Mononuclear cell (primary cell): ENCODE results near the gene DCLRE1C. TPM values are rescaled to one million over a fixed set of nuclear protein-coding genes. Genes with fewer than 3 reads are reported as not detected.
"Not testable (repeated sequence)": the region's sequence is repeated elsewhere in the genome, so short reads cannot be mapped to it uniquely, and the experiment has no call there.

Source experiments
- H3K27me3 ChIP-seq: 2 replicates; pipeline ENCODE4 v1.6.0; 2011; ENCODE audit warnings: low read length, control low read depth; ENCODE audit not compliant: insufficient read depth
- H3K4me1 ChIP-seq: 2 replicates; pipeline ENCODE4 v1.5.1; 2011; ENCODE audit warnings: mild to moderate bottlenecking, low read length, control low read depth; ENCODE audit not compliant: insufficient read depth
- H3K4me3 ChIP-seq: 2 replicates; pipeline ENCODE4 v1.5.1; 2011; ENCODE audit warnings: mild to moderate bottlenecking, low read length, moderate library complexity
- H3K9me3 ChIP-seq: 2 replicates; pipeline ENCODE4 v1.5.1; 2011; ENCODE audit warnings: low read depth, mild to moderate bottlenecking, control low read depth, low read length
- total RNA-seq: library from RNA; depleted of rRNA; stranded (reverse); fragments of >200 nt; gene quantifications from one replicate; pipeline ENCODE4 v1.2.3, GENCODE V29; 2012

DCLRE1C gene
- total RNA-seq, 1 donor, result 15.2 TPM

- Histone ChIP-seq H3K4me1 (no peaks in the 10 kb centered on the region), H3K4me3 (no peak overlapping the region)
Measured at GRCh38 chr10:14918964-14919363, 34.9 kb downstream of the DCLRE1C start.

DNA sequence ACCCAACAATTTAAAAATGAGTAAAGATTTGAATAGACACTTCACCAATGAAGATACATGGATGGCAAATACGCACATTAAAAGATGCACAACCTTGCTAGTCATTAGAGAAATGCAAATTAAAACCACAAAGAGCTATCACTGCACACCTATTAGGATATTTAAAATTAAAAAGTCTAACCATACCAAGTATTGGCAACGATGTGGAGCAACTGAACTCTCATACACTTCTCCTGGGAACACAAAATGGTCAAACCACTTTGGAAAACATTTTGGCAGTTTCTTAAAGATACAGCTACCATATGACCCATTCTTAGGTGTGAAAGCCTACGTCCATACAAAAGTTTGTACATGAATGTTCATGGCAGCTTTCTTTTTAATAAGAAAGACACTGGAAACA, 36.1 kb downstream of the DCLRE1C start:
- H3K4me3 ChIP-seq, result no peak overlapping the region
- peaks cover 24% of the 10 kb centered on the region for H3K9me3 ChIP-seq
- no peaks in the 10 kb centered on the region for H3K4me1 ChIP-seq
- H3K27me3 ChIP-seq, result no peaks in the 10 kb centered on the region

More at GRCh38 chr10:14918964-14919363, 34.9 kb downstream of the DCLRE1C start:
- Histone ChIP-seq H3K27me3 (no peaks in the 10 kb centered on the region), H3K9me3 (peaks cover 24% of the 10 kb centered on the region)

- Histone ChIP-seq H3K4me1 (no peaks in the 10 kb centered on the region), H3K27me3 (no peaks in the 10 kb centered on the region), H3K9me3 (peaks cover 24% of the 10 kb centered on the region), H3K4me3 (no peak overlapping the region)
Measured at GRCh38 chr10:14916600-14916999, 37.3 kb downstream of the DCLRE1C start.

- no peaks in the 10 kb centered on the region for H3K27me3 ChIP-seq
- no peaks in the 10 kb centered on the region for H3K4me1 ChIP-seq
- H3K9me3 ChIP-seq, result peaks cover 10% of the 10 kb centered on the region
- H3K4me3 ChIP-seq, result no peak overlapping the region
Measured at GRCh38 chr10:14911801-14912200, 42.1 kb downstream of the DCLRE1C start.

DNA sequence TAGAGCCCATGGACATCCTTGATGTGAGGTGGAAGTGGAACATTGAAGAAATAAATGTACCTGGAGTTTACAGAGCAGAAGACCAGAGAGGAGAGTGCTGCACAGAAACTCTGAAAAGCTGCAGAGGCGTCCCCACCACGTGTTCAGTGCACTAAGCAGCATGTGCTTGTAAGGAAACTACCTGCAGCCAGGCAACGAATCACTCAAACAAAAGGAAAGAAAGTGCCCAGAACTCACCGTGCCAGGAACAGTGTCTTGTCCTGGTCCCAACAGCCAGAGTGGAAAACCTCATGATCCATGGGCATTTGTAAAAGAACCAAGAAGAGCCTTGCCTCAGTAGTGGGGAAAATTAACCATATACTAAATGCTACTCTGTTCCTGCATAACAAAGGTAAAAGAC, 42.9 kb downstream of the DCLRE1C start:
- no peaks in the 10 kb centered on the region for H3K27me3 ChIP-seq
- H3K4me3 ChIP-seq, result no peak overlapping the region
- peaks cover 1% of the 10 kb centered on the region for H3K9me3 ChIP-seq
- no peaks in the 10 kb centered on the region for H3K4me1 ChIP-seq

DNA sequence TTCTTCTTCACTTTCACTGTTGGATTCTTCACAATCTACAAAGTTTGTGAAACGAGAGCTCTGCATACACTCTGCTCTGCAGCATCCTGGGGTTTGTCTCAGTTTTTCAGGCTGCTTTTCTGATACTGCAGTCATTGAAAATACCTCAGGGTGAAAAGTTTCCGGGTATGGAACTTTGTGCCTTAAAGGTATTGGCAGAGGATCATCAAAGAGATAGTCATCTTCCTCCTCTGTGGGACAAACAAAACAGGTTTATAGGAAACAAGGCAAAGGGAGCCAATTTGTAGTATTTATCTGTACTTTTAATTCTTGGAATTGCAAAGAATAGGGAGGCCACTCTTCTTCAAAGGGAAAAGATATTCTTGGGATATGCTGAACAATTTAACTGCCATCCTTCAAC, 44.8 kb downstream of the DCLRE1C start:
- H3K27me3 ChIP-seq, result no peaks in the 10 kb centered on the region
- H3K4me1 ChIP-seq, result no peaks in the 10 kb centered on the region
- H3K4me3 ChIP-seq, result no peak overlapping the region
- H3K9me3 ChIP-seq, result no peaks in the 10 kb centered on the region

- H3K27me3 ChIP-seq, H3K4me3 ChIP-seq, H3K9me3 ChIP-seq, H3K4me1 ChIP-seq: not testable (repeated sequence)
Measured at GRCh38 chr10:14907591-14907990, 46.3 kb downstream of the DCLRE1C start.

DNA sequence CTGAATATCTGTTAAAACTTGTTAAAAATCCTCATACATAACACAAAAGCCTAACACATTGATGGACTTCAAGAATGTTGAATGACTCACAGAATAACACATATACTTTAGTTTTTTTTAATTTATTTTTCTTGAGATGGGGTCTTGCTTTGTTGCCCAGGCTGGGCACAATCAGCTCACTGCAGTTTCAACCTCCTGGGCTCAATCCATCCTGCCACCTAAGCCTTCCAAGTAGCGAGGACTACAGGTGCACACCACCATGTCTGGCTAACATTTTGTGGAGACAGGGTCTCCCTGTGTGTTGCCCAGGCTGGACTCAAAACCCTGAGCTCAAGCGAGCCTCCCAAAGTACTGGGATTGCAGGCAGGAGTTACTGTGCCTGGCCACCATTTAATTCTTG, 47.1 kb downstream of the DCLRE1C start:
- no peaks in the 10 kb centered on the region for H3K27me3 ChIP-seq
- no peaks in the 10 kb centered on the region for H3K4me1 ChIP-seq
- no peak overlapping the region for H3K4me3 ChIP-seq
- H3K9me3 ChIP-seq, result no peaks in the 10 kb centered on the region

GRCh38 chr10:14905890-14906289, 48.0 kb downstream of the DCLRE1C start:
- Histone ChIP-seq H3K4me3 (no peak overlapping the region), H3K27me3 (no peaks in the 10 kb centered on the region), H3K9me3 (no peaks in the 10 kb centered on the region), H3K4me1 (no peaks in the 10 kb centered on the region)

GRCh38 chr10:14904864-14905263, 49.0 kb downstream of the DCLRE1C start:
- Histone ChIP-seq H3K4me3 (no peak overlapping the region), H3K4me1 (no peaks in the 10 kb centered on the region), H3K9me3 (no peaks in the 10 kb centered on the region), H3K27me3 (no peaks in the 10 kb centered on the region)

GRCh38 chr10:14904316-14904732, 49.6 kb downstream of the DCLRE1C start:
- Histone ChIP-seq H3K27me3 (no peaks in the 10 kb centered on the region), H3K4me1 (no peaks in the 10 kb centered on the region), H3K4me3 (no peak overlapping the region), H3K9me3 (no peaks in the 10 kb centered on the region)

DNA sequence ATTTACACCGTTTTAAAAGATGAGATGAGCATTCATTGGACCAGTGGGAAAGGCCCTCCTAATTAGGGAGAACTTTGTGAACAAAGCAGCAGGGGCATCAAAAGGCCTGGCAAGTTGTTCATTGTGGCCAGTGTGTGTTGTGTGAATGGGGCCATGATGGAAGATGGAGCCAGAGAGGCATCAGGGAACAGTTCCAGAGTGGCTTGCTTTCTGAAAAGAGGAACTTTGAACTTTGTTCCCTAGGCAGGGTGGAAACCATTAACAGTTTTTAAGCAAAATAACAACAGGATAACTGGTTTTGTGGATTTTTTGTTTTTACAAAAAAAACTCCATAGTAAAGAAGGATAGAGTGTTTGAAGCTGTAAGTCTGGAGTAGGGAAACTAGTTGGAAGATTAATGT, 62.7 kb downstream of the DCLRE1C start:
- H3K4me3 ChIP-seq, result no peak overlapping the region
- no peaks in the 10 kb centered on the region for H3K9me3 ChIP-seq
- H3K4me1 ChIP-seq, result no peaks in the 10 kb centered on the region
- no peaks in the 10 kb centered on the region for H3K27me3 ChIP-seq

DNA sequence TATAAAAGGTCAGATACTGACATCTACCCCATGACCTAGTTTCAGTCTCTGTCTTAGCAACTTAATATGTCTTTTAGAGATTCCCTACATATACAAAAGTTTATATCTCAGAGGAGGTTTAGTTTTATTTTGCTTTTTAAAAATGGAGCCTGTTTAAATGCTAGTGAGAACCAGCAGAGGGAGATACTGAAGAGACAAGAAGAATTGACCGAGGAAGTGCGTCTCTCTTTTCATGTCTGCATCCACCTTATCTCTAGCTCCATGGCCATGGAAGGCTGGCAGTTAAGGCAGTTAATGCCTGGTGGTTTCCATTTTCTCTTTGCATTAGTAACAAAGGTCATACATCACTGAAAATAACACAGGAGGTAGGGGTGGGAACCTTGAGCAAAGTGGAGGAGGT, 64.6 kb downstream of the DCLRE1C start:
- H3K27me3 ChIP-seq, result no peaks in the 10 kb centered on the region
- no peaks in the 10 kb centered on the region for H3K9me3 ChIP-seq
- no peaks in the 10 kb centered on the region for H3K4me1 ChIP-seq
- H3K4me3 ChIP-seq, result no peak overlapping the region

DNA sequence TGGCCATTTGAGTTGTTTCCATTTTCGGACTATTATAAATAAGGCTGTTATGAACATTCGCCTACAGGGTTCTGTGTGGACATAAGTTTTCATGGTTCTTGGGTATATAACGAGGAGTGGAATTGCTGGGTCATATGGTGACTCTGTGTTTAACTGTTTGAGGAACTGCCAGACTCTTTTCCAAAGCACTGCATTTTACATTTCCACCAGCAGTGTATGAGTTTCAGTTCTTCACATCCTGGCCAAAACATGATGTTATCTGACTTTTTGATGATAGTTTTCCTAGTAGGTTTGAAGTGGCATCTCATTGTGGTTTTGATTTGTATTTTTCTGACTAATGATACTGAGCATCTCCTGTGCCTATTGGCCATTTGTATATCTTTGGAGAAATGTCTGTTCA, 69.8 kb downstream of the DCLRE1C start:
- Histone ChIP-seq H3K4me1 (peaks cover 12% of the 10 kb centered on the region), H3K4me3 (no peak overlapping the region), H3K27me3 (no peaks in the 10 kb centered on the region), H3K9me3 (no peaks in the 10 kb centered on the region)

DNA sequence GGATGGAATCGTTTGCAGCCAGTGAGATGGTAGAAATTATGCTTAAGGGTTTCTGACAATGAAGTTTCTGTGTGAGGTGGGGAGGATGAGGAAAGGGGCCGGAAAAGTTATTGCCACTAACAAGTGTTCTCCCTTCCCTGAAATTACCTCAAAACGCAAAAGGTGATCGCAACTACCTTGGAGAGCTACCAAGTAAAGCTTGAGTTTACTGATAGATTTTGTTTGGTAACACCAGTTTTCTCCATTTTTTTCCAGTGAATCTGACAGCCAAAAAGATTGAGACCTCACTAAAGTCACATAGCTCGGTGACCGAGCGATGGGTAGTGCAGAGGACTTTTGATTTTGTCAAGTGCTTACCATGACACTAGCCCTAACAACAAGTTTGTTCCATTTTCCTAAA, 73.7 kb downstream of the DCLRE1C start:
- H3K27me3 ChIP-seq, result no peaks in the 10 kb centered on the region
- no peak overlapping the region for H3K4me3 ChIP-seq
- no peaks in the 10 kb centered on the region for H3K9me3 ChIP-seq
- peaks cover 23% of the 10 kb centered on the region for H3K4me1 ChIP-seq

- Histone ChIP-seq H3K9me3 (no peaks in the 10 kb centered on the region), H3K4me3 (peak overlapping the region; percentile 78)
Measured at GRCh38 chr10:14879928-14880193, 74.0 kb downstream of the DCLRE1C start.

More at GRCh38 chr10:14879928-14880193, 74.0 kb downstream of the DCLRE1C start:
- H3K4me1 ChIP-seq, result peaks cover 23% of the 10 kb centered on the region
- H3K27me3 ChIP-seq, result no peaks in the 10 kb centered on the region
